Neuronal stem cell (in vitro differentiated cells): ENCODE data around the gene RNF40.

Experiments
- DNase-seq: peaks from one replicate; pipeline ENCODE4 v3.0.0-alpha.2; 2013; ENCODE audit warnings: low spot score
- H2AFZ ChIP-seq: one replicate; pipeline ENCODE4 v1.6.1; 2013; ENCODE audit warnings: mild to moderate bottlenecking, low read length, inconsistent platforms
- H2AK5ac ChIP-seq: 2 replicates; pipeline ENCODE4 v1.6.1; 2013; ENCODE audit warnings: low read depth, mild to moderate bottlenecking, inconsistent platforms, low read length, moderate library complexity, mixed read lengths
- H2BK120ac ChIP-seq: 2 replicates; pipeline ENCODE4 v1.6.1; 2013; ENCODE audit warnings: low read depth, mild to moderate bottlenecking, inconsistent platforms, low read length, moderate library complexity, mixed read lengths
- H2BK12ac ChIP-seq: one replicate; pipeline ENCODE4 v1.6.1; 2013; ENCODE audit warnings: low read length, inconsistent platforms
- H2BK15ac ChIP-seq: 2 replicates; pipeline ENCODE4 v1.6.1; 2013; ENCODE audit warnings: mild to moderate bottlenecking, low read length, inconsistent platforms, mixed read lengths
- H2BK5ac ChIP-seq: one replicate; pipeline ENCODE4 v1.6.1; 2013; ENCODE audit warnings: inconsistent platforms, mild to moderate bottlenecking, low read length, moderate library complexity
- H3K14ac ChIP-seq: one replicate; pipeline ENCODE4 v1.6.1; 2013; ENCODE audit warnings: low read length, inconsistent platforms
- H3K18ac ChIP-seq: 2 replicates; pipeline ENCODE4 v1.6.1; 2013; ENCODE audit warnings: low read length, inconsistent platforms
- H3K23ac ChIP-seq: 2 replicates; pipeline ENCODE4 v1.6.1; 2013; ENCODE audit warnings: low read depth, mild to moderate bottlenecking, mixed read lengths, low read length, inconsistent platforms; ENCODE audit not compliant: poor library complexity
- H3K27ac ChIP-seq: replicated peaks from 3 replicates; pipeline ENCODE4 v1.5.1; 2013; ENCODE audit warnings: low read length, inconsistent platforms
- H3K27me3 ChIP-seq, 3 experiments: 2 replicates each; pipeline ENCODE4 v1.6.1; 2013; ENCODE audit warnings: low read length in 3 of 3, mild to moderate bottlenecking in 2 of 3, inconsistent platforms in 1 of 3, low read depth in 1 of 3, mixed read lengths in 1 of 3, moderate library complexity in 1 of 3; ENCODE audit not compliant: control insufficient read depth in 3 of 3, insufficient read depth in 3 of 3
- H3K36me3 ChIP-seq, 2 donors: replicated peaks in 1 of 2; 2 replicates each; pipeline ENCODE4 v1.6.1; 2013; ENCODE audit warnings: low read length in 2 of 2; ENCODE audit not compliant: control insufficient read depth in 2 of 2, insufficient read depth in 2 of 2
- H3K4ac ChIP-seq: 2 replicates; pipeline ENCODE4 v1.6.1; 2013; ENCODE audit warnings: inconsistent platforms, mild to moderate bottlenecking, low read length, moderate library complexity
- H3K4me1 ChIP-seq, 2 donors: 1 replicate in 1 of 2; 2 replicates in 1 of 2; pipeline ENCODE4 v1.6.1; 2013; ENCODE audit warnings: low read length in 2 of 2, low read depth in 1 of 2; ENCODE audit not compliant: control insufficient read depth in 2 of 2, insufficient read depth in 1 of 2
- H3K4me2 ChIP-seq: one replicate; pipeline ENCODE4 v1.6.1; 2013; ENCODE audit warnings: mild to moderate bottlenecking, low read length, inconsistent platforms; ENCODE audit not compliant: insufficient read depth, poor library complexity, severe bottlenecking
- H3K4me3 ChIP-seq, 2 donors: 2 replicates each; pipeline ENCODE4 v1.5.1; 2013; ENCODE audit warnings: low read length in 2 of 2, mild to moderate bottlenecking in 2 of 2, inconsistent platforms in 1 of 2, moderate library complexity in 1 of 2
- H3K79me1 ChIP-seq: one replicate; pipeline ENCODE4 v1.6.1; 2013; ENCODE audit warnings: low read depth, mild to moderate bottlenecking, inconsistent platforms, low read length, moderate library complexity
- H3K9ac ChIP-seq: one replicate; pipeline ENCODE4 v1.6.1; 2013; ENCODE audit warnings: mild to moderate bottlenecking, low read depth, low read length, inconsistent platforms; ENCODE audit not compliant: poor library complexity
- H3K9me3 ChIP-seq, 2 donors: replicated peaks in 1 of 2; 2 replicates each; pipeline versions ENCODE3 to v1.6.1; 2013; ENCODE audit warnings: low read length in 2 of 2, mild to moderate bottlenecking in 2 of 2, inconsistent platforms in 1 of 2, low read depth in 1 of 2, mixed read lengths in 1 of 2, moderate library complexity in 1 of 2; ENCODE audit not compliant: control insufficient read depth in 2 of 2, insufficient read depth in 1 of 2
- H4K8ac ChIP-seq: one replicate; pipeline ENCODE4 v1.6.1; 2013; ENCODE audit warnings: low read depth, mild to moderate bottlenecking, inconsistent platforms, low read length, moderate library complexity
- H4K91ac ChIP-seq: one replicate; pipeline ENCODE4 v1.6.1; 2013; ENCODE audit warnings: low read length, low read depth, mild to moderate bottlenecking, inconsistent platforms; ENCODE audit not compliant: poor library complexity
- WGBS, 2 donors: extraction: QIAGEN DNeasy Blood & Tissue Kit; methylation state at CpG; one replicate each; pipeline ENCODE4 v1.1.7; 2013; ENCODE audit warnings: missing lambda C conversion rate in 2 of 2, mixed read lengths in 1 of 2; ENCODE audit not compliant: insufficient read length in 2 of 2, insufficient replicate concordance in 1 of 2; ENCODE audit errors: extremely low coverage in 2 of 2; 5-methylcytosine and 5-hydroxymethylcytosine counted together

RNF40 gene

GRCh38 chr16:30775392-30776188 is 13.5 kb downstream of the RNF40 start:
- DNase-seq = peak; percentile 82
- H2BK120ac ChIP-seq = peak overlapping the region; percentile 47
- WGBS, 2 donors = no CpG with 5 or more reads among the region's 81 CpGs

GRCh38 chr16:30777591-30778297 is 15.6 kb downstream of the RNF40 start:
- peak overlapping the region; percentile 20 for H3K23ac ChIP-seq

More at GRCh38 chr16:30775392-30776188, 13.5 kb downstream of the RNF40 start:
- peak overlapping the region; percentile 70 for H3K4ac ChIP-seq
- peaks cover 42 to 75% of the 10 kb centered on the region in 2 donors for H3K36me3 ChIP-seq
- H3K4me1 ChIP-seq = peaks cover 12 to 18% of the 10 kb centered on the region in 2 donors
- no peak overlapping the region for H4K8ac ChIP-seq
- peak overlapping the region; percentile 96 for H3K4me2 ChIP-seq
- H3K27ac ChIP-seq = peak overlapping the region; percentile 81
- H4K91ac ChIP-seq = no peak overlapping the region
- no peaks in the 10 kb centered on the region for H3K9me3 ChIP-seq
- H3K23ac ChIP-seq = peak overlapping the region; percentile 96
- peak overlapping the region; percentile 97 for H3K14ac ChIP-seq
- H3K79me1 ChIP-seq = peaks cover 5% of the 10 kb centered on the region
- peak overlapping the region; percentile 98 for H3K9ac ChIP-seq
- H2AFZ ChIP-seq = peak overlapping the region; percentile 72
- peak overlapping the region; percentile 78 to 95 for H3K4me3 ChIP-seq
- no peaks in the 10 kb centered on the region for H3K27me3 ChIP-seq
- peak overlapping the region; percentile 82 for H2AK5ac ChIP-seq
- peak overlapping the region; percentile 31 for H2BK15ac ChIP-seq
- peak overlapping the region; percentile 94 for H2BK5ac ChIP-seq
- H2BK12ac ChIP-seq = peak overlapping the region; percentile 61
- peak overlapping the region; percentile 96 for H3K18ac ChIP-seq

GRCh38 chr16:30778549-30779244 is 16.6 kb downstream of the RNF40 start:
- Histone ChIP-seq H3K4me1 (peaks cover 12 to 18% of the 10 kb centered on the region in 2 donors), H2BK12ac (no peak overlapping the region), H2BK15ac (no peak overlapping the region), H4K91ac (no peak overlapping the region), H3K36me3 (peaks cover 42 to 75% of the 10 kb centered on the region in 2 donors), H3K14ac (no peak overlapping the region), H3K4me2 (no peak overlapping the region), H3K79me1 (peaks cover 8% of the 10 kb centered on the region), H2AFZ (no peak overlapping the region), H3K4ac (no peak overlapping the region), H3K9me3 (no peaks in the 10 kb centered on the region), H3K9ac (peak overlapping the region; percentile 32), H2BK120ac (no peak overlapping the region), H3K4me3 (no peak overlapping the region), H2BK5ac (no peak overlapping the region), H3K23ac (peak overlapping the region; percentile 45), H2AK5ac (no peak overlapping the region), H3K27ac (peak overlapping the region; percentile 30), H3K18ac (no peak overlapping the region), H3K27me3 (no peaks in the 10 kb centered on the region), H4K8ac (no peak overlapping the region)
- no CpG with 5 or more reads among the region's 14 CpGs for WGBS, 2 donors
- peak; percentile 20 for DNase-seq

More at GRCh38 chr16:30777591-30778297, 15.6 kb downstream of the RNF40 start:
- Histone ChIP-seq H3K27ac (no peak overlapping the region), H3K4me3 (no peak overlapping the region), H2BK120ac (peak overlapping the region; percentile 12), H3K79me1 (peaks cover 5% of the 10 kb centered on the region), H3K4me1 (peaks cover 12 to 18% of the 10 kb centered on the region in 2 donors), H2BK5ac (peak overlapping the region; percentile 29), H2BK12ac (no peak overlapping the region), H2AK5ac (peak overlapping the region; percentile 41), H3K9me3 (no peaks in the 10 kb centered on the region), H3K4ac (no peak overlapping the region), H3K18ac (no peak overlapping the region), H4K91ac (no peak overlapping the region), H4K8ac (no peak overlapping the region), H3K4me2 (no peak overlapping the region), H2AFZ (no peak overlapping the region), H3K27me3 (no peaks in the 10 kb centered on the region), H3K14ac (no peak overlapping the region), H3K36me3 (peaks cover 42 to 75% of the 10 kb centered on the region in 2 donors), H3K9ac (no peak overlapping the region), H2BK15ac (no peak overlapping the region)
- no CpG with 5 or more reads among the region's 7 CpGs for WGBS, 2 donors
- no peak for DNase-seq
